Measurements from ENCODE around the gene NTN3.

- TF ChIP-seq, protein P1, sequence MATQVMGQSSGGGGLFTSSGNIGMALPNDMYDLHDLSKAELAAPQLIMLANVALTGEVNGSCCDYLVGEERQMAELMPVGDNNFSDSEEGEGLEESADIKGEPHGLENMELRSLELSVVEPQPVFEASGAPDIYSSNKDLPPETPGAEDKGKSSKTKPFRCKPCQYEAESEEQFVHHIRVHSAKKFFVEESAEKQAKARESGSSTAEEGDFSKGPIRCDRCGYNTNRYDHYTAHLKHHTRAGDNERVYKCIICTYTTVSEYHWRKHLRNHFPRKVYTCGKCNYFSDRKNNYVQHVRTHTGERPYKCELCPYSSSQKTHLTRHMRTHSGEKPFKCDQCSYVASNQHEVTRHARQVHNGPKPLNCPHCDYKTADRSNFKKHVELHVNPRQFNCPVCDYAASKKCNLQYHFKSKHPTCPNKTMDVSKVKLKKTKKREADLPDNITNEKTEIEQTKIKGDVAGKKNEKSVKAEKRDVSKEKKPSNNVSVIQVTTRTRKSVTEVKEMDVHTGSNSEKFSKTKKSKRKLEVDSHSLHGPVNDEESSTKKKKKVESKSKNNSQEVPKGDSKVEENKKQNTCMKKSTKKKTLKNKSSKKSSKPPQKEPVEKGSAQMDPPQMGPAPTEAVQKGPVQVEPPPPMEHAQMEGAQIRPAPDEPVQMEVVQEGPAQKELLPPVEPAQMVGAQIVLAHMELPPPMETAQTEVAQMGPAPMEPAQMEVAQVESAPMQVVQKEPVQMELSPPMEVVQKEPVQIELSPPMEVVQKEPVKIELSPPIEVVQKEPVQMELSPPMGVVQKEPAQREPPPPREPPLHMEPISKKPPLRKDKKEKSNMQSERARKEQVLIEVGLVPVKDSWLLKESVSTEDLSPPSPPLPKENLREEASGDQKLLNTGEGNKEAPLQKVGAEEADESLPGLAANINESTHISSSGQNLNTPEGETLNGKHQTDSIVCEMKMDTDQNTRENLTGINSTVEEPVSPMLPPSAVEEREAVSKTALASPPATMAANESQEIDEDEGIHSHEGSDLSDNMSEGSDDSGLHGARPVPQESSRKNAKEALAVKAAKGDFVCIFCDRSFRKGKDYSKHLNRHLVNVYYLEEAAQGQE (IDR thresholded peaks at IDR 0.05; ENCODE audit: low read depth): no peak
- TF ChIP-seq RAD21 (IDR thresholded peaks at IDR 0.05; ENCODE audit: low read depth) (no peak), YY1 (IDR thresholded peaks at IDR 0.05; ENCODE audit: low read depth) (no peak), EGR1 (IDR thresholded peaks at IDR 0.05) (no peak), TAF1 (IDR thresholded peaks at IDR 0.05; ENCODE audit: low read depth) (no peak), ZBTB7A (IDR thresholded peaks at IDR 0.05; ENCODE audit: low read depth) (no peak), CEBPB (IDR thresholded peaks at IDR 0.05) (no peak), CREB1 (IDR thresholded peaks at IDR 0.05; ENCODE audit: low read depth) (no peak), NFIC (IDR thresholded peaks at IDR 0.05) (no peak), EP300 (IDR thresholded peaks at IDR 0.05; ENCODE audit: borderline replicate concordance) (no peak), FOXM1 (IDR thresholded peaks at IDR 0.05; ENCODE audit: borderline replicate concordance, low read depth) (no peak)
- TF ChIP-seq, protein P2, sequence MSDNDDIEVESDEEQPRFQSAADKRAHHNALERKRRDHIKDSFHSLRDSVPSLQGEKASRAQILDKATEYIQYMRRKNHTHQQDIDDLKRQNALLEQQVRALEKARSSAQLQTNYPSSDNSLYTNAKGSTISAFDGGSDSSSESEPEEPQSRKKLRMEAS (IDR thresholded peaks at IDR 0.05): no peak
- TF ChIP-seq, protein P3, sequence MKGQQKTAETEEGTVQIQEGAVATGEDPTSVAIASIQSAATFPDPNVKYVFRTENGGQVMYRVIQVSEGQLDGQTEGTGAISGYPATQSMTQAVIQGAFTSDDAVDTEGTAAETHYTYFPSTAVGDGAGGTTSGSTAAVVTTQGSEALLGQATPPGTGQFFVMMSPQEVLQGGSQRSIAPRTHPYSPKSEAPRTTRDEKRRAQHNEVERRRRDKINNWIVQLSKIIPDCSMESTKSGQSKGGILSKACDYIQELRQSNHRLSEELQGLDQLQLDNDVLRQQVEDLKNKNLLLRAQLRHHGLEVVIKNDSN (IDR thresholded peaks at IDR 0.05): no peak
Observed at GRCh38 chr16:2449118-2449517, 22.0 kb upstream of the NTN3 start.
